GM21825 (cell line): ENCODE data around the gene PPIP5K2.
A peak's percentile ranks its signal among the peaks of the same experiment; 100 is the strongest.
"Not testable (repeated sequence)": the region's sequence is repeated elsewhere in the genome, so short reads cannot be mapped to it uniquely, and the experiment has no call there.

Experiments
- ATAC-seq: cut with Tn5 transposase; IDR thresholded peaks from one replicate; pipeline ENCODE4 v1.9.1; 2021; ENCODE audit warnings: mild to moderate bottlenecking, moderate library complexity; ENCODE audit not compliant: unreplicated experiment

The PPIP5K2 gene

DNA sequence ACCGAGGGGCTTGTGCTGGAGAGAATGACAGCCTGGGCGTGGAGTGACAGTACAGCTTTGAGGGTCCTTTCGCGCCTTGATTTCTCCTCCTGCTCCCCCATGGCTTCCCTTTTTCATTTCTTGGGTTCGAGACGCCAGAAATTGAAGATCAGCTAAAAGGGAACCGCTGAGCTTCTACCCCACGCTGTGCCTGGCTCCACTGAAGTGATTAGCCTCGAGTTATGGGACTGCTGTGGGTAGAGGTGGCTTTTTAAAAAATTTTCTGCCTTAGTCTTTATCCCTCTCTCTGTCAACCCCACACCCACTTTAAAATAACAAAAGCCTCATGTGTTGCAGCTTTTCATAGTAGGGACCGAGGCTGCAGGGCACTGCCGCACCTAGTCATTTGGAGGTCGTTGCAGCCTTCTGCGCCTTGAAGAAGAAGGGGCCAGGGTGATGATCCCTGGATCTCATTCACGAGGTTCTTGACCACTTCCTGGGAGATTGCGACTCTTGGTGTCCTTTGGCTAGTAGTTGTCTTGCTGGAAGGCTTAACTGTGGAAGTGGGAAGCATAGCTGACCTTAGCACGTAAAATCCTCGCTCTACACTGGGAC lies 603 bp downstream of the PPIP5K2 start:
- ATAC-seq = no peak

DNA sequence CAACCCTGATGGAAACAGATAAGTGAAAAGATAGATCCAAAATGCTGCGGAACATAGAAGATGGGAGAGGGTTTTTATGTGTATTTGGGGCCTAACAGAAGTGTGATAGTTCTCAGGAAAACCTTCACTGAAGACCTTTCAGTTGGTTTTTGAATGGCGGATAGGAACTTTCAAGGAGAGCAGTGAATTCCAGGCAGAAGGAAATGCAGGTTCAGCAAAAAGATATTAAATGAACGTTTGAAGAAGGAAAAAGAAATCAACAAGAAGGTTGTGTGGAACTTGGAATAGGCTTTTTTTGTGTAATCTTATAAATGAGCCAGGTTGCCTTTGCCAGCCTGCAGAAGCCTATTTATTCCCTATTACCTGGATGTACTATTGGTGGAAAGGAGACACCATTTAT lies 2.1 kb downstream of the PPIP5K2 start:
- ATAC-seq = no peak

DNA sequence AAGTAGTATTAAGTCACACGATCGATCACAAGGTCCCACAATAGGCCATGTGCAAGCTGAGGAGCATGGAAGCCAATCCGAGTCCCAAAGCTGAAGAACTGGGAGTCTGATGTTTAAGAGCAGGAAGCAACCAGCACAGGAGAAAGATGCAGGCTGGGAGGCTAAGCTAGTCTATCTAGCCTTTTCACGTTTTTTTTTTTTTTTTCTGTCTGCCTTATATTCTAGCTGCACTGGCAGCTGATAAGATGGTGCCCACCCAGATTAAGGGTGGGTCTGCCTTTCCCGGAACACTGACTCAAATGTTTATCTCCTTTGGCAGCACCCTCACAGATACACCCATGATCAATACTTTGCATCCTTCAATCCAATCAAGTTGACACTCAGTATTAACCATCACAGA lies 6.5 kb downstream of the PPIP5K2 start:
- ATAC-seq = no peak

DNA sequence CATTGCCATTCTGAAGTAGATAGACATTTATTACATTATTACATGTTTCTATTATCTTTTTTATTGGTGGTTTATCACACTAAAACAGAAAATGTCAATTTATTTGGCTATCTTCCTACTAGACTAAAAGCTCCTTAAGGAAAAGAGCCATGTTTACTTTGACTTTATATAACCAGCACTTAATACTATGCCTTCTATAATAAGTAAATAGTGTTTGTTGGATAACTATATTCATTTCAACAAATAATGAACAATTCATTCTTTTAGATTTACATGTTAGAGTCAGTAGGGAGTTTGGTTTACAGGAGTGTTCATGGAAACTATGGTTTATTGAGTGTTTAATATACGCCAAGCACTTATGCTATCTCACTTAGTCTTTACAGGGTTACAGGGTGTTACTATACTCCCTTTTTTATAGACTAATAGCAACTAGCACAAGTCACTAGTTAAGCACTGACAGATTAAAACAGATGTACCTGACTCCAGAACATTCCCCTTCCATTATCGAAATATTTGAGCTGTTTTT lies 7.3 kb downstream of the PPIP5K2 start:
- no peak for ATAC-seq

DNA sequence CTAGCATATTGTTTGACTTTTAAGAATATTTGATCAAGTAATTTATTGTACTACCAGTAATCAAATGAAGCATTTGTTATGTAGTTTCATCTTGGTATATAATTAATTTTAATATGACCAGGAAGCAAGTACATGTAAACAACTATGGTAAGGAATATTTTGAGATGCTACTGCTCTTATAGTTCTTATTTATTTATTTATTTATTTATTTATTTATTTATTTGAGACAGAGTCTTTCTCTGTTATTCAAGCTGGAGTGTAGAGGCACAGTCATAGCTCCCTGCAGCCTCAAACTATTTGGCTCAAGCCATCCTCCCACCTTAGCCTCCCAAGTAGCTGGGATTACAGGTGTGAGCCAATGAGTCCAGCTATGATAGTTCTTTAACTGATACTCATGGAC lies 8.1 kb downstream of the PPIP5K2 start:
- ATAC-seq = no peak

DNA sequence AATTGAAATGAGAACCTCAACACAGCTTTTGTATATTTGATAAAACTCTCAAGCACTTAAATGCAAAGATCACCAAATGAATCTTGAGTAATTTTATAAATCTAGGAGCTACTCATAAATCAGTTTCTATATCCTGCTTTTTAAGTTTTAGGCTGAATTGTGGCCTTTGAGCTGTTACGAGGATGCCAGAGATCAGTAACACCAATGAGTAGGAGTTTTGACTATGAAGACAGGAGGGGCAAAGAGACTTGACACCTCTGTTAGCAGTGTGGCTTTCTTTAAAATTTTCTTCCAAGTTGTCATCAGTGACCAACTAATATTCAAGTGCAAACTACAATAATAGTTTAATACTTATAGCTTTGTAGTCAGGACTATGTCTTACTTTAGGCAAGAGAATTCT lies 12.6 kb downstream of the PPIP5K2 start:
- ATAC-seq = no peak

DNA sequence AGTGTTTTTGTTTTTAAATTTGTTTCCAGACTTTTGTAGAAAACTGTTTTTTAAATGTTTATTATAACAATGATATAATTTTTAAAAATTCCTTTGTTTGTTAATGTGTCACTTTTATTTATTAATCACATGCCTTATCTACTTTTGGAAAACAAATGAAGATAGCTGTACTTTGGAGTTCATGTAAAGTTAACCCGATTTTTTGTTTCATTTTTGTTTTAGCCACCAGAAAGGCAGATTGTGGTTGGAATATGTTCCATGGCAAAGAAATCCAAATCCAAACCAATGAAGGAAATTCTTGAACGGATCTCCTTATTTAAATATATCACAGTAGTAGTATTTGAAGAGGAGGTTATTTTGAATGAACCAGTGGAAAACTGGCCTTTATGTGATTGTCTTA lies 13.1 kb downstream of the PPIP5K2 start:
- ATAC-seq = no peak

DNA sequence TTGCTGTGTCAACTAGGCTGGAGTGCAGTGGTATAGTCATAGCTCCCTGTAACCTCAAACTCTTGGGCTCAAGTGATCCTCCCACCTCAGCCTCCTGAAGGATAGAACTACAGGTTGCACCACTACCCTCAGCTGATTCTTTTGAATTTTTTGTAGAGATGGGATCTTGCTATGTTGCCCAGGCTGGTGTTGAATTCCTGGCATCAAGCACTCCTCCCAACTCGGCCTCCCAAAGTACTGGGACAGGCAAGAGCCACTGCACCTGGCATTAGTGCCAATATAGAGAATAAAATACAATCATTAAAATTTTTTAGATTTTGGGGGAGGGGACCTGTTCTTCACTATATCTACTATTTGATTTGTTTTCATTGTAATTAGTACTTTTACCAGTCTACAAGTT lies 15.4 kb downstream of the PPIP5K2 start:
- no peak for ATAC-seq

DNA sequence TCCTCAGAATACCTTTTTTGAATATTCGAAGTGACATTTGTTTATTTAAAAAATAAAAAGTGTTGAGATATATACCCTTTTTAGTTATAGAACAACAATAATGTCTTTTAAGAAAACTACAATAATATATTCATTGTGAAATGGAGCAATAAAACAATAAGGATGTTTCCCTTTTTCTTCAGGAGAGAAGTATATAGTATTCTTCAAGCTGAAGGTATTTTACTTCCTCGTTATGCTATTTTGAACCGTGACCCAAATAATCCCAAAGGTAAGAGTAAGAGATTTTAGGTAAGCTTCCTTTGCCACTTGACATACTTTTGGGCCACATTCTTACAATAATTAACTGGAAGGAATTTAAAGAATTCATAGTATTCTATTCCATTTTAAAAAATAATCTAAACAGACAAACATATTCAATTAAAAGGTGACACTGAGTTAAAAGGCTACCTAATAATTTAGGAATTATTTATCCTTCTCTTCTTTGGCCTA lies 18.1 kb downstream of the PPIP5K2 start:
- no peak for ATAC-seq

DNA sequence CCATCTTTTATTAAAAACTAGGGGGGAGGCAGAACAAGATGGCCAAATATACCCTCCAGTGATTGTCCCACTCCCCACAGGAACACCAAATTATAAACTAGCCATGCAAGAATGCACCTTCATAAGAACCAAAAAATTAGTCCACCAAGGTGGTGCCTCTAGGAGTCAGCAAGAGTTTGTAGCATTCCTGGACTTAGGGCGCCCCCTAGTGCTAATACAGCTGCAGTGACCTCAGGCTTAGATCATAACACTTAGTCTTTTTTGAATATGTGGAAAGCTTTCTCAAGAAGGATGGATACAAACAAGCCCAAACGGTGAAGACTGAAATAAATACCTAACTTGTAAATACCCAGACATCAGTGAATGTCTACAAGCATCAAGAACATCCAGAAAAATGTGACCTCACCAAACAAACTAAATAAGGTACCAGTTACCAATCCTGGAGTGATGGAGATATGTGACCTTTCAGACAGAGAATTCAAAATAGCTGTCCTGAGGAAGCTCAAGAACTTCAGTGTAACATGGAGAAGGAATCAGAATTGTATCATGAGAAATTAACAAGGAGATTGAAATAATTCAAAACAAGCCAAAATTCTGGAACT lies 19.3 kb downstream of the PPIP5K2 start:
- peak; percentile 97 for ATAC-seq

DNA sequence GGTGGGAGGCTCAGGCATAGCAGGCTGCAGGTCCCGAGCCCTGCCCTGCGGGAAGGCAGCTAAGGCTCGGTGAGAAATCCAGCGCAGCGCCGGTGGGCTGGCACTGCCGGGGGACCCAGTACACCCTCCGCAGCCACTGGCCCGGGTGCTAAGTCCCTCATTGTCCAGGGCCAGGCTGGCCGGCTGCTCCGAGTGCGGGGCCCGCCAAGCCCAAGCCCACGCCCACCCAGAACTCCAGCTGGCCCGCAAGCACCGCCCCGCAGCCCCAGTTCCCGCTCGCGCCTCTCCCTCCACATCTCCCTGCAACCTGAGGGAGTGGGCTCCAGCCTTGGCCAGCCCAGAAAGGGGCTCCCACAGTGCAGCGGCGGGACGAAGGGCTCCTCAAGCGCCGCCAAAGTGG lies 22.0 kb downstream of the PPIP5K2 start:
- not testable (repeated sequence) for ATAC-seq

DNA sequence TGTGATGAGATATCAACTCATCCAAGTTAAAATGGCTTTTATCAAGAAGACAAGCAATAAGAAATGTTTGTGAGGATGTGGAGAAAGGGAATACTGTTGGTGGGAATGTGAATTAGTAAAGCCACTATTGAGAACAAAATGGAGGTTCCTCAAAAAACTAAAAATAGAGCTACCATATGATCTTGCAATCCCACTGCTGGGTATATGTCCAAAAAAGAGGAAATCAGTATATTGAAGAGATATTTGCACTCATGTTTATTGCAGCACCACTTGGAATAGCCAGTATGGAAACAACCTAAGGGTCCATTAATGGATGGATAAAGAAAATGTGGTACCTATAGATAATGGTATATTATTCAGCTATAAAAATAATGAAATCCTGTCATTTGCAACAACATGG lies 25.1 kb downstream of the PPIP5K2 start:
- no peak for ATAC-seq

DNA sequence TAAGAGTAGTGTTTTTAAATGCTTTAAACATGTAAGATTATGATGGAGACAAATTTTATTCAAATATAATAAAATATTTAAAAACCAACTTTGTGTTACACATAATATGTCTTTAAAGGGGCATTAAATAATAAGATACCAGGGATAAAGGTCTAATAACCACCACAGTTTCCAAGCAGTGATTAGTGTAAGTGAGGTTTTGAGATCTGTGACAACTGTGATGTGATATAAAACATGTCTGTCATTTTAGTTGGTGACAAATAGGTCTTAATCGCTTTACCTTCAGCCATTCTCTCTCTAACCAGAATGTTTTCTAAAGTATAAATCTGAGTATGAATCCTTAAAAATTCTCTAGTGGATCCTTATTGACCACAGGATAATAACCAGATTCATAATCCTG lies 28.1 kb downstream of the PPIP5K2 start:
- ATAC-seq = no peak

DNA sequence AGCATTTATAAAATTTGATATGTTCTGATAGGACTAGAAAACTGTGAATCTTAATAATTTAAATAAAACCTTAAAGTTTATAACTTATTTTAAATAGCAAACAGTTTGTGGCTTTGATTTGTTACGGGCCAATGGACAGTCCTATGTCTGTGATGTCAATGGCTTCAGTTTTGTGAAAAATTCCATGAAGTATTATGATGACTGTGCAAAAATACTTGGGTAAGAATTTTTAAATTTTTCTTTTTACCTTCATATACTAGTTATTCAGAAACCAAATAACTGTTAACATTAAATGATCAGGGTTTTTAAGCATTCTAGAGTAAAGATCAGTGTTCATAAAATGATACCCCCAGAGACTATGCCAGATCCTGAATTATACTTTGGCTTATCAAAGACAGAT lies 31.1 kb downstream of the PPIP5K2 start:
- ATAC-seq = no peak

DNA sequence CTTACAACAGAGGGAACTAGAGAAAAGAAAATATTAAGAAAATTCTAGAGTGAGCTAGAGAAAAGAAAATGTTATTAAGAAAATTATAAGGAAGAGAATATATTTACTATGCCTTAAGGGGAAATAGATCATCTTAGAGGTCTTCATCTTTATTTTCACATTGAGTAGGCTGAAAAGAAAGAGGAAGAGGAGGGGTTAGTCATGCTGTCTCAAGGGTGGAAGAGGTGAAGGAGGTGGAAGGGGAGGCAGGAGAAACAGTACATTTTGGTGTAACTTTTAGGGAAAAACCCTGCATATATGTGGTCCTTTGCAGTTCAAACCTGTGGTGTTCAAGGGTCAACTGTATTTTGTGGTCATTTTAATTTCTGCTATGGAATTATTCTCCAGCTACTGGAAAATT lies 46.6 kb downstream of the PPIP5K2 start:
- no peak for ATAC-seq

DNA sequence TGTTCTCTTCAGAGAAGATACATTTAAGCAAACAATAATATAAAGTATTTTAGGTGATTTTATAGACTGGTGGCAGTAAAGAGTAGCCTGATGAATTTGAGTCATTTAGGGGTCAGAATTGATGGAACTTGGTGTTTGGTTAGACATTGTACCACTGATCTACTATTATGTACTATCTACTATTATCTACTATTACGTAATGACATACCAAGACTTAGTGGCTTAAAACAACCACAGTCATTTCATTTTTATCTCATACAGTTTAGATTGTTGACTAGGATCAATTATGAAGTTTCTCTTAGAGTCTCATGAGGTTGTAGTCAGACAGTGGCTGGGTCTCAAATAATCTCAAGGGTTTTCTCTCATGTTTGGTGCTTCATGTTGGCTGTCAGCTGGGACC lies 54.0 kb downstream of the PPIP5K2 start:
- ATAC-seq = no peak

DNA sequence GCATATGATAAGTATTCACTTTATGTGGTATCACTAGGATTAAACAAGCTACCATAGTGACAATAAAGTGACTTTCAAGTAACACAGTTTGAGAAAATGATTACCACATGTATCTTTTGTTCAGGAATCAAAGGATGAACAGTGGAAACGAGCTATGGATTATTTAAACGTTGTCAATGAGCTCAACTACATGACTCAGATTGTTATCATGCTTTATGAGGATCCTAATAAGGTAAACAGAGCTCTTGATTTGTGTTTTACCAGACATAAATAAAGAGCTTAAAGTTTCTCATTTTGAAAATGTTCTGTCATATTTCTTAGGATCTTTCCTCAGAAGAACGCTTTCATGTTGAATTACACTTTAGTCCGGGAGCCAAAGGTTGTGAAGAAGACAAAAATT lies 57.4 kb downstream of the PPIP5K2 start:
- ATAC-seq = no peak

DNA sequence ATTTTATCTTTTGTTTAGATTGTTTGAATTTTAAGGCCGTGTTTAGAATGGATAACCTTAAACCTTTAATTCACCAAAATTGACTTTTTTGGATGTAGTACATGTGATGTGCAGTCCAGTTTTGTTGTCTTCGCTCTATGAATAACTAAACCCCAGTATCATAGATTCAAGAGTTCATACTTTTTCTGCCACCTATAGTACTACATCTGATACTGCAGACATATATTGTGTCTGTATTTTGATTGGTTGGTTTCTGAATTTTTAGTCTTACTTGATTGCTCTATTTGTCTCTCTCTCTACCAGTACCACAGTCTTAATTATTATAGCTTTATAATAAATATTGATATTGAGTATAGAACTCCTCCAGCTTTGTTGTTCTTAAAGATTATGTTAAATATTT lies 58.1 kb downstream of the PPIP5K2 start:
- no peak for ATAC-seq

DNA sequence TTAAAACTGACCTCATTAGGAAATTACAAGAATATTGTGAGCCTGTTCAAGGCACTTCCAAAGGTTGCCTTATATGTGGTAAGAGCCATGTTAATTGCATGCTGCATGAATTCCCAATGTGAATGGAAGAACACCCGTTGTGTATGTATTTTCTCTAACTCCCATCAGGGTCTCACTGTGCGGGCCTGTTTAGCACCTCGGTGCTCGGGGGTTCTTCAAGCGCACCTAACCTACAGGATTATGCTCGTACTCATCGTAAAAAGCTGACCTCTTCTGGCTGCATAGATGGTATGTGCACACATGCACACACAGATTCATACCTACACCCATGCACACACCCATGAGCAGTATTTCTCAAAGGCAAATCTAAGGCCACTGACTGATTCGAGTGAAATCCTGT lies 66.1 kb downstream of the PPIP5K2 start:
- no peak for ATAC-seq

DNA sequence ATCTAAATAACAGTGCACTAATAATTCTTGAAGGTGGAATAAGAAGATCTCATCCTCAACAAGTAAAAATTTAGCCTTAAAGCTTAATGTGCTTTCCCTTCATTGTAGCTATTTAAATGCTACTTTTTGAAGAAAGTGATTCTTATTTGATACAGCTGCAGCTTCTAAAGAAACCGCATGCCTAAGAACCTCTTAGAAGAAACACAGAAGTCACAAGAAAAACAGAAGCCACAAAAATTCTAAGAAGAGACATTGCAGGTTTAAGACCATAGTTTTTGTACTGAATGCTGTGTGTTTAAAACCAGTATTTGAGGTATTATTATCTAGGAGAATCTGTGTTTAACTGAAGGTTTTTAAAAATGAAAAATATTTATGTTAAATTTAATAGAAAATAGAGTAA lies 68.3 kb downstream of the PPIP5K2 start:
- no peak for ATAC-seq

DNA sequence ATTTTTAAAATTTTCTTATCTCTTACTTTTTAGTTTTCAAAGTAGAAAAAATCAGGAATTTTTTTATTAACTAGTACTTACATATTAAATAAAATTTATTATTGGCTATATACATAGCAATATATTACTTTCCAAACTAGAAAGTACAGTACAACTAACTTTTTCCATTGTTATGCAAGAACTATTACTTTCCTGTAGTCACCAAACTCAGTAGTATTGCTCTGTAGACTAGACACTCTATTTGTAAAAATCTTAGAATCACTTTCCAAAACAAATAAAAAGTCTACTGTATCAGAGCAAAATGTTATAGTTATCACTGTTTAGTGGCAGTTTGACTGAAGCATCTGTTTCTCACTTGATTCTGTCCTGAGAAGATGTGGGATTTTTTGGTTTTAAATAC lies 83.1 kb downstream of the PPIP5K2 start:
- ATAC-seq = no peak

DNA sequence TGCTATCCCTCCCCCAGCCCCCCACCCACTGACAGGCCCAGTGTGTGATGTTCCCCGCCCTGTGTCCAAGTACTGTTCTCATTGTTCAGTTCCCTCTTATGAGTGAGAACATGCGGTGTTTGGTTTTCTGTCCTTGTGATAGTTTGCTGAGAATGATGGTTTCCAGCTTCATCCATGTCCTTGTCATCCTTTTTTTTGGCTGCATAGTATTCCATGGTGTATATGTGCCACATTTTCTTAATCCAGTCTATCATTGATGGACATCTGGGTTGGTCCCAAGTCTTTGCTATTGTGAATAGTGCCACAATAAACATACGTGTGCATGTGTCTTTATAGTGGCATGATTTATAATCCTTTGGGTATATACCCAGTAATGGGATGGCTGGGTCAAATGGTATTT lies 84.9 kb downstream of the PPIP5K2 start:
- ATAC-seq = not testable (repeated sequence)
